ACC112 (cell line): ENCODE measurements around the gene ANKRD1.

Source experiments
- H2AFZ ChIP-seq: fragments of 200-600 bp; sonication (generic); one replicate; pipeline ENCODE4 v1.6.0; 2017; ENCODE audit warnings: antibody characterized with exemption, low read length; ENCODE audit not compliant: unreplicated experiment
- H3K27ac ChIP-seq: fragments of 200-600 bp; sonication (generic); 2 replicates; pipeline ENCODE4 v1.5.1; 2014; ENCODE audit warnings: low read depth, mild to moderate bottlenecking, antibody characterized with exemption, low read length, moderate library complexity
- H3K27me3 ChIP-seq: fragments of 200-600 bp; sonication (generic); 2 replicates; pipeline ENCODE4 v1.6.1; 2014; ENCODE audit warnings: mild to moderate bottlenecking, antibody characterized with exemption, low read length, moderate library complexity, mixed read lengths; ENCODE audit not compliant: insufficient read depth
- H3K36me3 ChIP-seq: fragments of 200-600 bp; sonication (generic); 2 replicates; pipeline ENCODE4 v1.6.1; 2016; ENCODE audit warnings: mild to moderate bottlenecking, antibody characterized with exemption, low read length, moderate library complexity, mixed read lengths; ENCODE audit not compliant: insufficient read depth
- H3K4me1 ChIP-seq: fragments of 200-600 bp; sonication (generic); one replicate; pipeline ENCODE4 v1.6.1; 2016; ENCODE audit warnings: low read length, mixed read lengths; ENCODE audit not compliant: insufficient read depth, unreplicated experiment, control insufficient read depth
- H3K4me3 ChIP-seq: fragments of 200-600 bp; sonication (generic); 2 replicates; pipeline ENCODE4 v1.5.1; 2014; ENCODE audit warnings: mild to moderate bottlenecking, low read depth, low read length
- H3K79me2 ChIP-seq: fragments of 200-600 bp; sonication (generic); one replicate; pipeline ENCODE4 v1.6.0; 2016; ENCODE audit warnings: low read length; ENCODE audit not compliant: control insufficient read depth, unreplicated experiment, insufficient read depth

Gene ANKRD1

DNA sequence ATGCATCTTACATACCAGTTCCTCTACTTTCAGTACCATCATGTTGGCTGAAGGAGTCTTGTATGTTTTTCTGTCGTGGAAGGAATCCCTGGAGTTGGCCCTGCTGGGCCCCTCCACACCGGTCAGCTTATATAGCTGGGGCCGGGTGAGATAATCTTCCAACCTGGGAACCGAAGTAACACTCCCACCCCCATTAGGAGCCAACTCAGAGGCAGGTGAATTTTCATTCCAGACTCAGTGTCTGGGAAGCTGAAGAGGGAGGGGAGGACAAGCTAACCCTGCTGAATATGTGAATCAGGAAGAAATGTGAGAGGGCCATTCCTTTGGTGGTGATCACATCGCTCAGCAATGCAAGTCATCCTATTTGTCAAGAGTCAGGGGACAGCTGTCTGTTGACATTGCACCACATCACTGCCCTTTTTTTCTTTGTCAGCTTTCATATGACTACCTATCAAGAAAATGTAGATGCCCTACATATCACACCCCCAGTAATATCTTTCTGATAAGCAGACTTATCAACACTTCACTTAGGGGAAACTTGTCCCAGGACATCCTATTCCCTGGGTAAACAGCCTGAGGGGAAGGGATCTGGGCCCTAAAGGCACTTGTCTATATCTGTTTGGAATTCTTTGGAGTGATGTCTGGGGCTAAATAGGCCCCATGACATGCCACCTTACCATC lies at the start of gene ANKRD1:
ANKRD1 (minus strand) TSS at position 102 of the 681 bp plus-strand sequence; CDS start at position 42, 60 bp downstream.
- Histone ChIP-seq H3K36me3 (peaks cover 30% of the 10 kb centered on the region), H3K79me2 (peaks cover 33% of the 10 kb centered on the region), H3K27ac (peak within 1 kb of the TSS; percentile 87), H3K4me1 (peaks cover 56% of the 10 kb centered on the region), H3K27me3 (no peaks in the 10 kb centered on the region), H3K4me3 (peak within 1 kb of the TSS; percentile 83), H2AFZ (peak within 1 kb of the TSS; percentile 26)

DNA sequence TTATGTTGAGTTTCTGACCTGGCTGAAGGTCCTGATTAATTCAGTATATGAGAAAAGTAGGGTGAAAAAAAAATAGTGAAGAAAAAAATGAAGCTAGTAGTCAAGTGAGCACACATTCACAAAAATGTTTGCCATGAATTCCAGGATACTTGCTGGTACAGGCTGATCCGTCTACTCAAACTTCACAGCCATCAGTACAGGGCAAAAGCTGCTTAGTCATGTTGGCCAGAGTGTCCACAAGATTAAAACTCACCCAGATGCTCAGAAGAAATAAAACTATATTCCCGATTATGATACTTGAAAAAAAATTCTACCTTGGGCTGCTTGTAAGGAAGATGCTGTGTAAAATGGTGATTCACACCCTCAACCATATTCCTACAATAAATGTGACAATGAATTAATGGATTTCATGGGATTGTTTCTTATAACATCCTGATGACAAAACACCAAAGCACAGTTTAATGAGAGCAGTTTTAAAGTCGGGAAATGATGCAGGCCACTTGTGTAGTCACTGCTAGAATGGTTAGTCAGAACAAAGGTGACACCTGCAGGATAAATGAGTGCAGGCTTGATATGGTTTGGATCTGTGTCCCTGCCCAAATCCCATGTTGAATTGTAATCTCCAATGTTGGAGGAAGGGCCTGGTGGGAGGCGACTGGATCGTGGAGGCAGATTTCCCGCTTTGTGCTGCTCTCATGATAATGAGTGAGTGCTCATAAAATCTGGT lies 49.2 kb upstream of the ANKRD1 start:
- Histone ChIP-seq H3K4me3 (no peak overlapping the region), H3K79me2 (no peaks in the 10 kb centered on the region), H3K27me3 (no peaks in the 10 kb centered on the region), H3K27ac (peak overlapping the region; percentile 78), H3K36me3 (no peaks in the 10 kb centered on the region), H3K4me1 (peaks cover 40% of the 10 kb centered on the region), H2AFZ (peak overlapping the region; percentile 16)

DNA sequence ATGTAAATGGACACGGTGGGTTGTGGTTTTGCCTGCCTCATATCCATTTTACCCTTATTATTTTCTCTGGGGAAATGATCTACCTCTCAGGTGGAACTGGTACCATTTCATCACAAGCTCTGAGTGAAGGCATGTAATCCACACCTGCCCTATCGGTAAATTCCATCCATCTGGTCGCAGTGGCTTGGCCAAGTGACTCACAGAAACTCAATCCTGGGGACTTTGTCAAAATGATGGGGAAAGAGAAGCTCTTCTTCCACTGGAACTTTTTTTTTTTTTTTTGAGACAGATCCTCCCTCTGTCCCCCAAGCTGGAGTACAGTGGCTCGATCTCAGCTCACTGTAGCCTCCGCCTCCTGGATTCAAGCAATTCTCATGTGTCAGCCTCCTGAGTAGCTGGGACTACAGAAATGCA lies 48.2 kb upstream of the ANKRD1 start:
- Histone ChIP-seq H3K36me3 (no peaks in the 10 kb centered on the region), H3K79me2 (no peaks in the 10 kb centered on the region), H3K4me1 (peaks cover 48% of the 10 kb centered on the region), H3K4me3 (no peak overlapping the region), H3K27me3 (no peaks in the 10 kb centered on the region), H2AFZ (no peak overlapping the region), H3K27ac (peak overlapping the region; percentile 78)

DNA sequence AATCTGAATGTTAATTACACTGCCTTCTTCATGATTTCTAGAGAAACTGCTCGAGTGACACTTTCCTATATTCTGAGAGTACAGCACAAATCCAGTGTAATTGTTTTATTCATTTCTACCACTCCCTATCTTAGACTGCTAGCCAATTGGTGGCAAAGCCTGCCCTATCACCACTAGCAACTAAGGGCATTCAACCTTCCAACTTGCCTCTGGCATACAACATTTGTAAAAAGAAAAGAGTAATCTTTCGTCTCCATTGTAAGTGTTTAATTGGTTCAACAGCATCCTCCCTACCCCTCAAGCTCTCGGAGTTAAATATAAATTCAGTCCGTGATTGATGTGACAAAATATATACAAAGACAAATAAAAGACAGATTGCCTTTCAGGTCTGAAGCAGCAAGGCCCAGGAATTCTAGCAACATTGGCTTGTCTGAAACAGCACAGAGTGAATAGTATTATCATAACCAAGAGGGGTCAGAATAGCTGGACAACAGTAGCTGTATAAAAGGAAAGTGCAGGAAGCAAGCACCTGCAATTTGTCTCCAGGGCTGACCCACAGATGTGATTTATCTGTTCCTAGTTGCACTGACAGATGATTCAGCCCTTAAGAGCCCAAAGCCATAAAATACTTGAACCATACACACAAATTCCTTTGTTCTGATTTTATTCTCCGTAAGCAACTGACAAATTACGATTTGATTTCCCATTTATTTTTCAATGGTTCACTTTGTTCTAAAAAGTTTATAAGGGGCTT lies 47.6 kb upstream of the ANKRD1 start:
- Histone ChIP-seq H2AFZ (no peak overlapping the region), H3K27me3 (no peaks in the 10 kb centered on the region), H3K4me3 (no peak overlapping the region), H3K27ac (peak overlapping the region; percentile 78), H3K36me3 (no peaks in the 10 kb centered on the region), H3K4me1 (peaks cover 48% of the 10 kb centered on the region), H3K79me2 (no peaks in the 10 kb centered on the region)

DNA sequence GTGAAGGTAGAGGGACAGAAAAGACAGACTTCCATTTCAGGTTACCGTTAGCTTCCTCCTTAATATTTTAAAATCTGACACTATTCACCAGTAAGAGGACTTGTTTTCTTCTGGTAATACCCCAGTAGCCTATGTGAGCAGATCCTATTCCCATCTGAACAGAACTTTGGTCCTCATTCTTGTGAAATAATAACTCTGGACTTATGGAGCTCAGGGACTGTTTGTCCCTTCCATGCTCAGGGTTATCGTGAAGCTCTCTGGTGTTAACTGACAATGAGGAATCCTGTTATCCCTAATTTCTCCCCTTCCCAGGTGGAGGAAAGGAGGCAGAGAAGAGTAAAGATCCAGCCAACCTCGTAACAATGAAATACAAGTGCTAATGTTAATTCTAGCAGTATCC lies 47.0 kb upstream of the ANKRD1 start:
- H3K36me3 ChIP-seq = no peaks in the 10 kb centered on the region
- no peaks in the 10 kb centered on the region for H3K79me2 ChIP-seq
- H3K27ac ChIP-seq = peak overlapping the region; percentile 78; the same call in 1 of the 2 replicates
- no peak overlapping the region for H2AFZ ChIP-seq
- no peak overlapping the region for H3K4me3 ChIP-seq
- H3K27me3 ChIP-seq = no peaks in the 10 kb centered on the region
- peaks cover 48% of the 10 kb centered on the region for H3K4me1 ChIP-seq

DNA sequence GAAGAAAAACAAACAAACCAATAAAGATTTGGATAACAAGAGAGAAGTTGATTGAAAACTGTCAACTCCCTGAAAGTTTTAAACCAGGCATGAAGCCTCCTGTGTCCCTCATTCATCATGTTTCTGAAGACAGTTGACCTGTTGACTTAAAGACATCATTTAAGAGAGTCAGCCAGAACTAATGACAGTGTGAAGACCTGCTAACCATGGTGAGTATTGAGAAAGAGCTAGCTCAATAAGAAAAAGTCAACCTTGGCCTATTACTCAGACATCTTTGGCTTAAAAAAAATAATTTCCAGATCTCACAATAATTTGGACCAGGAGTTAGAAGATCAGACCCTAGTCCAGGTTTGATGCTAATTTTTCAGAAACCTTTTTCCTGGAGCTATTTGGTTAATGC lies 45.3 kb upstream of the ANKRD1 start:
- Histone ChIP-seq H3K79me2 (no peaks in the 10 kb centered on the region), H3K4me3 (no peak overlapping the region), H3K36me3 (no peaks in the 10 kb centered on the region), H3K27ac (no peak overlapping the region), H3K4me1 (peaks cover 55% of the 10 kb centered on the region), H3K27me3 (no peaks in the 10 kb centered on the region), H2AFZ (no peak overlapping the region)

DNA sequence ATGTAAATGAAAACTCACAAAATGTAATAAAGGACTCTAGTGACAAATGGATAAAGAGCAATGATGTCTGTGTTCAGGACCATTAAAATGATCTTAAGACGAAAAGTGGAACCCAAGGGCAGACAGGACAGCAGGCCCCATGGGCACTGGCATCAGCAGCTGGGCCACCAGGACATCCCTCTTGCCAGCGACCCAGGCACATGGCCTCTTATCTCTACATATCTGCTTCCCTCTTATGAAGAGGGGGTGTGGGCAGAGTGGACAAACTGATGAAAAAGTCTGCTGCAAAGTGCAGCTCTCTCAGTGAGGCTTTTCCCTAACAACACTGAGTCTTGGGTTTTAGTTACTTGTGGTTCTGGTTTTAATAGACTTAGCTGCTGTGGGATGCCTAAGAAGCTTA lies 44.8 kb upstream of the ANKRD1 start:
- Histone ChIP-seq H3K27ac (no peak overlapping the region), H3K36me3 (no peaks in the 10 kb centered on the region), H3K4me3 (no peak overlapping the region), H3K4me1 (peaks cover 59% of the 10 kb centered on the region), H3K79me2 (no peaks in the 10 kb centered on the region), H2AFZ (no peak overlapping the region), H3K27me3 (no peaks in the 10 kb centered on the region)

DNA sequence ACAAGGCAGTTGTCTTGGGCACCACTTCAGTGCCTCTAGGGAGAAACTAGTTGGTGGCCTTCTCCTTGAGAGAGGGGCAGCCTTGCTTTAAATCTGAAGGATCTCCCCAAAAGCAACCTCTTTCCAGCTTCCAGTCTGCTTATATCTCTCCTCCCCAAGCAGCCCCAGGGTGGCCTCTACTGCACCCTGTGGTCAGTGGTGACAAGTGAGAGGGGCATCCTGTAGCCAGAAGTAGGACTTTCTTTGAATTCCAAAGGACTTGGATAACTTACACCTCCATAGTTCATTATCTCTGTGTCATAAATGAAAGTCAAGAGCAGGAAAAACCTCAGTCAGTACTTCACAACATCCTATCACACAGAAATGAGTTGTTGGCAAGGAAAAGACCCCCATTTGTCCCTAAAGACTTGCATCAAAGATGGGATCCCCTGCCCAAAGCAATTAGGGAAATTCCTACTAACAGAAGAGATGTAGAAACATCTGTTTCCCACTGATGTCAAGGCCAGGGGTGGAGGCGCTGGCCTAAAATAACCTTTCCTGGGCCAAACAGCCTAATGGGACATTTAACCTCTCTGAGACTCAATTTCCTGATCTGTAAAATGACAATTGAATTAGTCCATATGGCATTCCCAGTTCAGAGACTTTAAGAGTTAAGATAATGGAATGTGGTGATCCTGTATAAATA lies 44.0 kb upstream of the ANKRD1 start:
- H3K27ac ChIP-seq = no peak overlapping the region
- no peaks in the 10 kb centered on the region for H3K79me2 ChIP-seq
- H3K4me3 ChIP-seq = no peak overlapping the region
- H2AFZ ChIP-seq = peak overlapping the region; percentile 51
- H3K4me1 ChIP-seq = peaks cover 61% of the 10 kb centered on the region
- H3K36me3 ChIP-seq = no peaks in the 10 kb centered on the region
- H3K27me3 ChIP-seq = no peaks in the 10 kb centered on the region

DNA sequence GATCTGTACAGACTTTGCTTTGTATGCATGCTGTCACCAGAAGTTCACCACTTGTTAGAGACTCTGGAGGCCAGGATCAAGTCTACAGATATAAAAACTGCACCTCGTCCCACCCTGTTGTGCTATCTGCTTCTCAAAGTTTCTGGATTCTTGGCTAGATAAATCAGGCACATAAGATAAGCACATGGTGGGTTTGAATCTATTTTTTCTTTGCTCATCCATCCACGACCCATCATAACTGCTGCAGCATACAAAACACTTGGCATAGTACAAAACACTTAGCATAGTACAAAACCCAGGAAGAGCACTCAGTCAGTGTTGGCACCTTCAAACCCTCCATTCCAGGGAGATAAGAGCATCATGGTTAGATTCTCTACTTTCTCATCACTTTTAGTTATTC lies 42.4 kb upstream of the ANKRD1 start:
- H2AFZ ChIP-seq = no peak overlapping the region
- H3K36me3 ChIP-seq = no peaks in the 10 kb centered on the region
- H3K27ac ChIP-seq = no peak overlapping the region
- peaks cover 60% of the 10 kb centered on the region for H3K4me1 ChIP-seq
- no peaks in the 10 kb centered on the region for H3K79me2 ChIP-seq
- no peaks in the 10 kb centered on the region for H3K27me3 ChIP-seq
- no peak overlapping the region for H3K4me3 ChIP-seq

DNA sequence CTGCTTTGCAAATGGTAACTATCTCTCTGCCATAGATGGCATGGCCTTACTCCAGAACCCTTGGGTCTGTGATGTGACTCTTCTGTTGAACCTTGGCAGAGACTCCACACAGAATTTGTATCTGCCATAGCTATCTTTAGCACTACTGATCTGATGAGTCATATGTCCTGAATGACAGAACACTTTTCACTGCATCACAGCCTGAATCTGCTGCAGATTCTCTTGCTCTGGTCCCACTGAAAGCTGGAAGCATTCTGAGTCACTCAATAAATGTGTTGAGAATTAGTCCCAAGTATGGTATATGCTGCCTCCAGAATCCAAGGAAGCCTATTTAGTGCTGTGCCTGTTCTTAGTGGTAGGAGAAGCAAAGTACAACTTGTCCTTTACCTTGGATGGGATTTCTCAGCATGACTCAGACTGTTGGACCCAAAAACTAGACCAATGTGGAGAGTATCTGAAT lies 39.5 kb upstream of the ANKRD1 start:
- no peak overlapping the region for H2AFZ ChIP-seq

More for the DNA sequence above, 39.5 kb upstream of the ANKRD1 start:
- H3K36me3 ChIP-seq = no peaks in the 10 kb centered on the region
- H3K27ac ChIP-seq = peak overlapping the region; percentile 96
- H3K4me1 ChIP-seq = peaks cover 53% of the 10 kb centered on the region
- no peaks in the 10 kb centered on the region for H3K27me3 ChIP-seq
- peak overlapping the region; percentile 43; the same call in 1 of the 2 replicates for H3K4me3 ChIP-seq
- H3K79me2 ChIP-seq = no peaks in the 10 kb centered on the region
